ENCODE results near the gene NADSYN1.
A peak's percentile ranks its signal among the peaks of the same experiment; 100 is the strongest.

DNA sequence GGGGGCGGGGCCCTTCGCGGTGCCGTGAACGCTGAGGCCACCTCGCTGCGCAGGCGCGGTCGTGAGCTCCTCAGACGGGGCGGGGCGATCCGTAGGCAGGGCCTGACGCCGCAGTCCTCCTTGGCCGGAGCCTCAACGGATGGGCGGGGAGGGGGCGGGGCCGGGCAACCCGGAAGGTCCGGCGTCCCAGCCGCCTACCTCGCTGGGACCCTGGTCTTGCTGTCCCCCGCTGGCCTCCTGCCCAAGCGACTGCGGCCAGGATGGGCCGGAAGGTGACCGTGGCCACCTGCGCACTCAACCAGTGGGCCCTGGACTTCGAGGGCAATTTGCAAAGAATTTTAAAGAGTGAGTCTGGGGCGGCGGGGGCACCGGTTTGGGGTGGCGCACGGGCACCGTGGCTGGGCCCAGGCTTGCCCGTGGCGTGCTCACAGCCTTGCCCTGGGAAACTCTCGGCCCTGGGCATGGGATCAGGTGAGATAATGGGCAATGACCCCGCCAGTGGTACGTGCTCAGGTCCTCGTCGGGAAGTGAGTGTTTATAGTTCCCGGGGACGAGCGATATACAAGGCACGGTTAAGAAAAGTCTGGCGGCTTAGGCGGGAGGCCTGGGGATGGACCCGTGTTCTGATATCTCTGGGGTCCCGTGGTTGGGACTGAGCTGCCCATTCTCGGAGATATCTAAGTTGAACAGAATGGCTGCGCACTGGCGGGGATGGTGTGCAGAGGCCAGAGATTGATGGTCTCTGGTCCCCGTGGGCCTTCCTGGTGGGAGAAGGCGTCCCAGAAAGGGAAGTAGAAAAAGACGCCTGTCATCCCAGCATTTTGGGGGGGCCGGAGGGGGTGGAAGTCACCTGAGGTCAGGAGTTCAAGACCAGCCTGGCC lies at the start of gene NADSYN1:
- TF ChIP-seq, protein P1, sequence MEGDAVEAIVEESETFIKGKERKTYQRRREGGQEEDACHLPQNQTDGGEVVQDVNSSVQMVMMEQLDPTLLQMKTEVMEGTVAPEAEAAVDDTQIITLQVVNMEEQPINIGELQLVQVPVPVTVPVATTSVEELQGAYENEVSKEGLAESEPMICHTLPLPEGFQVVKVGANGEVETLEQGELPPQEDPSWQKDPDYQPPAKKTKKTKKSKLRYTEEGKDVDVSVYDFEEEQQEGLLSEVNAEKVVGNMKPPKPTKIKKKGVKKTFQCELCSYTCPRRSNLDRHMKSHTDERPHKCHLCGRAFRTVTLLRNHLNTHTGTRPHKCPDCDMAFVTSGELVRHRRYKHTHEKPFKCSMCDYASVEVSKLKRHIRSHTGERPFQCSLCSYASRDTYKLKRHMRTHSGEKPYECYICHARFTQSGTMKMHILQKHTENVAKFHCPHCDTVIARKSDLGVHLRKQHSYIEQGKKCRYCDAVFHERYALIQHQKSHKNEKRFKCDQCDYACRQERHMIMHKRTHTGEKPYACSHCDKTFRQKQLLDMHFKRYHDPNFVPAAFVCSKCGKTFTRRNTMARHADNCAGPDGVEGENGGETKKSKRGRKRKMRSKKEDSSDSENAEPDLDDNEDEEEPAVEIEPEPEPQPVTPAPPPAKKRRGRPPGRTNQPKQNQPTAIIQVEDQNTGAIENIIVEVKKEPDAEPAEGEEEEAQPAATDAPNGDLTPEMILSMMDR (IDR thresholded peaks at IDR 0.05): no peak
- peak; percentile 84 to 88 for TF ChIP-seq POLR2AphosphoS5 (IDR thresholded peaks at IDR 0.05)
